Keratinocyte (primary cell): Measurements from ENCODE around the gene GGT5. TPM values are rescaled to one million over a fixed set of nuclear protein-coding genes. Genes with fewer than 3 reads are reported as not detected.
A peak's percentile ranks its signal among the peaks of the same experiment; 100 is the strongest.
"Not testable (repeated sequence)": the region's sequence is repeated elsewhere in the genome, so short reads cannot be mapped to it uniquely, and the experiment has no call there.

Experiments
- DNase-seq: peaks from one replicate; pipeline ENCODE4 v3.0.0-alpha.2; 2011; ENCODE audit warnings: low read depth, missing footprints, low spot score
- FAIRE-seq: peaks from 2 replicates; lab custom pipeline; 2011; peaks lifted over from hg19 to GRCh38; lab: Jason Lieb, UNC
- H2AFZ ChIP-seq: 2 replicates; pipeline ENCODE4 v1.6.0; 2012; ENCODE audit warnings: low read length, control low read depth, inconsistent platforms; ENCODE audit not compliant: control insufficient read depth
- H3K27ac ChIP-seq: 2 replicates; pipeline ENCODE4 v1.5.1; 2011; ENCODE audit warnings: low read length; ENCODE audit not compliant: control insufficient read depth, insufficient read depth
- H3K27me3 ChIP-seq: 3 replicates; pipeline ENCODE4 v1.6.0; 2011; ENCODE audit warnings: low read length; ENCODE audit not compliant: control insufficient read depth, insufficient read depth; ENCODE audit errors: extremely low read depth
- H3K36me3 ChIP-seq, 2 experiments: 2 replicates in 1 of 2; 3 replicates in 1 of 2; pipeline ENCODE4 v1.5.1; 2011; ENCODE audit warnings: low read length in 2 of 2, mild to moderate bottlenecking in 1 of 2; ENCODE audit not compliant: control insufficient read depth in 2 of 2, insufficient read depth in 2 of 2; ENCODE audit errors: extremely low read depth in 1 of 2
- H3K4me1 ChIP-seq: 3 replicates; pipeline ENCODE4 v1.5.1; 2011; ENCODE audit warnings: low read length; ENCODE audit not compliant: control insufficient read depth, insufficient read depth; ENCODE audit errors: extremely low read depth
- H3K4me2 ChIP-seq: 3 replicates; pipeline ENCODE4 v1.6.0; 2011; ENCODE audit warnings: low read depth, low read length; ENCODE audit not compliant: control insufficient read depth, insufficient read depth; ENCODE audit errors: extremely low read depth
- H3K4me3 ChIP-seq, 3 experiments: fragments of 200-600 bp in 1 of 3; sonication (generic) in 1 of 3; 2 replicates in 2 of 3; 3 replicates in 1 of 3; pipeline ENCODE4 v1.5.1; 2011 to 2016; ENCODE audit warnings: low read length in 3 of 3, mild to moderate bottlenecking in 3 of 3, control low read depth in 2 of 3, inconsistent platforms in 1 of 3, low read depth in 1 of 3, mixed read lengths in 1 of 3, mixed run types in 1 of 3, moderate library complexity in 1 of 3; ENCODE audit not compliant: control insufficient read depth in 2 of 3, insufficient read depth in 2 of 3; ENCODE audit errors: extremely low read depth in 1 of 3
- H3K79me2 ChIP-seq: 2 replicates; pipeline ENCODE4 v1.6.0; 2012; ENCODE audit warnings: low read length; ENCODE audit not compliant: control insufficient read depth, insufficient read depth
- H3K9ac ChIP-seq: 3 replicates; pipeline ENCODE4 v1.6.0; 2011; ENCODE audit warnings: low read length; ENCODE audit not compliant: control insufficient read depth, insufficient read depth; ENCODE audit errors: extremely low read depth
- H3K9me1 ChIP-seq: 3 replicates; pipeline ENCODE4 v1.6.0; 2011; ENCODE audit warnings: low read length; ENCODE audit not compliant: control insufficient read depth, insufficient read depth; ENCODE audit errors: extremely low read depth
- H3K9me3 ChIP-seq: 2 replicates; pipeline ENCODE4 v1.5.1; 2012; ENCODE audit warnings: low read depth, low read length; ENCODE audit not compliant: control insufficient read depth
- H4K20me1 ChIP-seq: 3 replicates; pipeline ENCODE4 v1.6.0; 2011; ENCODE audit warnings: low read length; ENCODE audit not compliant: control insufficient read depth, insufficient read depth; ENCODE audit errors: extremely low read depth
- CTCF ChIP-seq, 3 experiments: IDR thresholded peaks in 1 of 3; conservative IDR thresholded peaks in 1 of 3; optimal IDR thresholded peaks in 1 of 3; 2 replicates in 2 of 3; 3 replicates in 1 of 3; pipeline versions ENCODE3 to v1.5.1; 2011; ENCODE audit warnings: low read length in 3 of 3, mild to moderate bottlenecking in 3 of 3, moderate library complexity in 2 of 3, control low read depth in 1 of 3, inconsistent platforms in 1 of 3; ENCODE audit not compliant: insufficient read depth in 2 of 3; ENCODE audit errors: extremely low read depth in 1 of 3
- EZH2 ChIP-seq: IDR thresholded peaks from one replicate; pipeline ENCODE4 v1.6.1; 2012; ENCODE audit warnings: inconsistent platforms, mild to moderate bottlenecking, low read length, moderate library complexity
- dilution Hi-C: fragments of 300-500 bp; cut with MboI; formaldehyde crosslinking; loops from one replicate; pipeline ENCODE4 v1.7.0; 2020; ENCODE audit warnings: low sequenced_read_pairs; ENCODE audit not compliant: extremely low pct_ligation_motif_present
- polyA plus RNA-seq, 5 experiments: library from polyadenylated mRNA; depleted of rRNA in 3 of 5; stranded (reverse) in 3 of 5; stranded (forward) in 1 of 5; unstranded in 1 of 5; fragments of >200 nt; gene quantifications; 1 replicate in 1 of 5; 2 replicates in 3 of 5; 3 replicates in 1 of 5; pipeline versions ENCODE4 v1.2.1 to v1.2.3, GENCODE V29; 2011 to 2012; ENCODE audit warnings: missing spikeins in 2 of 5, low read depth in 1 of 5, low replicate concordance in 1 of 5

Gene GGT5
- polyA plus RNA-seq, 1 donor (not counting 4 experiments of a cell fraction or from before 2014, with no cell fraction given) = not detected

GRCh38 chr22:24208012-24208749, 36.7 kb downstream of the GGT5 start:
- dilution Hi-C loops = no loop called here
- Histone ChIP-seq H3K4me2 (peak overlapping the region; percentile 58), H2AFZ (no peak overlapping the region), H3K9ac (peak overlapping the region; percentile 46), H3K4me1 (peaks cover 26% of the 10 kb centered on the region), H3K79me2 (no peaks in the 10 kb centered on the region), H3K9me3 (no peaks in the 10 kb centered on the region), H3K27me3 (no peaks in the 10 kb centered on the region), H3K36me3 (no peaks in the 10 kb centered on the region), H4K20me1 (no peaks in the 10 kb centered on the region), H3K4me3 (no peak overlapping the region), H3K9me1 (no peaks in the 10 kb centered on the region), H3K27ac (peak overlapping the region; percentile 79)
- peak; percentile 83 for FAIRE-seq
- DNase-seq = no peak
- no peak for TF ChIP-seq CTCF (optimal IDR thresholded peaks at IDR 0.05 in 1 of 3, IDR thresholded peaks at IDR 0.05 in 1 of 3, conservative IDR thresholded peaks at IDR 0.05 in 1 of 3; ENCODE audit: extremely low read depth in 1 of 3, insufficient read depth in 2 of 3, low read length in 3 of 3)

- H3K27ac ChIP-seq = peak overlapping the region; percentile 67
- no peak overlapping the region for H3K9ac ChIP-seq
- H3K9me1 ChIP-seq = no peaks in the 10 kb centered on the region
- TF ChIP-seq CTCF (optimal IDR thresholded peaks at IDR 0.05 in 1 of 3, IDR thresholded peaks at IDR 0.05 in 1 of 3, conservative IDR thresholded peaks at IDR 0.05 in 1 of 3; ENCODE audit: extremely low read depth in 1 of 3, insufficient read depth in 2 of 3, low read length in 3 of 3) (no peak), EZH2 (no peak)
- dilution Hi-C loops = no loop called here
- DNase-seq (no peak), FAIRE-seq (no peak)
- no peaks in the 10 kb centered on the region for H3K36me3 ChIP-seq
- no peaks in the 10 kb centered on the region for H3K79me2 ChIP-seq
- H3K4me2 ChIP-seq = peak overlapping the region; percentile 58
- H2AFZ ChIP-seq = no peak overlapping the region
- H3K9me3 ChIP-seq = no peaks in the 10 kb centered on the region
- H3K27me3 ChIP-seq = no peaks in the 10 kb centered on the region
- H3K4me1 ChIP-seq = peaks cover 26% of the 10 kb centered on the region
- no peak overlapping the region for H3K4me3 ChIP-seq
- no peaks in the 10 kb centered on the region for H4K20me1 ChIP-seq
Observed at GRCh38 chr22:24207264-24208011, 37.4 kb downstream of the GGT5 start.

- H3K79me2 ChIP-seq, DNase-seq, dilution Hi-C loops, H3K9me3 ChIP-seq, H3K27me3 ChIP-seq, H4K20me1 ChIP-seq, H3K36me3 ChIP-seq, H3K9ac ChIP-seq, H3K4me3 ChIP-seq, H3K9me1 ChIP-seq, FAIRE-seq: not testable (repeated sequence)
- peak overlapping the region; percentile 58 for H3K4me2 ChIP-seq
- peaks cover 26% of the 10 kb centered on the region for H3K4me1 ChIP-seq
- H2AFZ ChIP-seq = peak overlapping the region; percentile 37
- peak overlapping the region; percentile 67 for H3K27ac ChIP-seq
Observed at GRCh38 chr22:24206460-24207263, 38.2 kb downstream of the GGT5 start.
